ENCODE measurements around the gene CRYZ.

- TF ChIP-seq EP300 (IDR thresholded peaks at IDR 0.05) = no peak
- no peak for TF ChIP-seq CTCF (IDR thresholded peaks at IDR 0.05)
- TF ChIP-seq POLR2AphosphoS5 (IDR thresholded peaks at IDR 0.05) = no peak
Observed at GRCh38 chr1:74674278-74675048, 58.4 kb downstream of the CRYZ start.

All from upper lobe of left lung (tissue), 4 donors.